GM18519 (cell line): ENCODE measurements around the gene IMP3.
"Not testable (repeated sequence)": the region's sequence is repeated elsewhere in the genome, so short reads cannot be mapped to it uniquely, and the experiment has no call there.

ENCODE experiments used
- ATAC-seq: cut with Tn5 transposase; IDR thresholded peaks from one replicate; pipeline ENCODE4 v1.9.1; 2021; ENCODE audit warnings: mild to moderate bottlenecking, moderate library complexity; ENCODE audit not compliant: unreplicated experiment, low FRiP score

IMP3 gene, protein sequence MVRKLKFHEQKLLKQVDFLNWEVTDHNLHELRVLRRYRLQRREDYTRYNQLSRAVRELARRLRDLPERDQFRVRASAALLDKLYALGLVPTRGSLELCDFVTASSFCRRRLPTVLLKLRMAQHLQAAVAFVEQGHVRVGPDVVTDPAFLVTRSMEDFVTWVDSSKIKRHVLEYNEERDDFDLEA

DNA sequence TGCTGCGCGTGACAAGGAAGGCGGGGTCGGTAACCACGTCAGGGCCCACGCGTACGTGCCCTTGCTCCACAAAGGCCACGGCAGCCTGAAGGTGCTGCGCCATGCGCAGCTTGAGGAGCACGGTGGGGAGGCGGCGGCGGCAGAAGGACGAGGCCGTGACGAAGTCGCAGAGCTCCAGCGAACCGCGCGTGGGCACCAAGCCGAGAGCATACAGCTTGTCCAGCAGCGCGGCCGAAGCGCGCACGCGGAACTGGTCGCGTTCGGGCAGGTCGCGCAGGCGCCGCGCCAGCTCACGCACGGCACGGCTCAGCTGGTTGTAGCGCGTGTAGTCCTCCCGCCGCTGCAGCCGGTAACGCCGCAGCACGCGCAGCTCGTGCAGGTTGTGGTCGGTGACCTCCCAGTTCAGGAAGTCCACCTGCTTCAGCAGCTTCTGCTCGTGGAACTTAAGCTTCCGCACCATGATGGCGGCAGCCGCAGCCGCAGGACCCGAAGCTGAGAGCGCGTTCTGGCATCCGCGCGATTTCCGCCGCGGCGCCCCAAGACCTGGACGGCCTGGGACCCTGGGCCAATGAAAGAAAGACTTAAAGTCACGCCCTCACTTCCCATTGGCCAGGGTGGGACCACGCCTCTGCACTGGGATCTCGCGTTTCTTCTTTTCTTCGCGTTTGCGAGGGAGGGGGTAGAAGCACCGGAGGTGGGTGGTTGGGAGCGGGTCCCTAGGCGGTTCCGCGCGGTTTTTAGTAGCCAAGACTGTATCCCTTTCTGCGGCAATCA is at the start of gene IMP3:
IMP3 (minus strand) TSS at position 516 of the 774 bp plus-strand sequence; CDS start at position 460, 56 bp downstream.
- ATAC-seq = peak; percentile 81

DNA sequence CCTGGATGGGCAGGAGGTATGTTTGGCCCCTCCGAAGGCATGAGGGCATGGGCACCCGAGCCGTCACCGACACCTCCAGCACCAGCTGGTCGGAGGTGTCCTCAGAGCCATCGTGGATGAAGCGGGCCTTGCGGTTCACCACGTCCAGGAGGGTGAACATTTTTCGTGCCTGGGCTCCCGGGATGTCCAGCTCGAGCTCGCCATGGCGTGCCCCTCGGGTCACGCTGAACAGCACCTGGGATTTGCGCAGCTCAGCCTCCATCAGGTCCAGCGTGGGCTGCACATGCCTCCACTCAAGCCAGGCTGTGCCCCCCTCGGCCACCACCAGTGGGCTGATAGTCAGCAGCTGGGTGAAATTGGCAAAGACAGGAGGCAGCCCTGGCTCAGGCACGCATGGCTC is 49.4 kb upstream of the IMP3 start:
- not testable (repeated sequence) for ATAC-seq

DNA sequence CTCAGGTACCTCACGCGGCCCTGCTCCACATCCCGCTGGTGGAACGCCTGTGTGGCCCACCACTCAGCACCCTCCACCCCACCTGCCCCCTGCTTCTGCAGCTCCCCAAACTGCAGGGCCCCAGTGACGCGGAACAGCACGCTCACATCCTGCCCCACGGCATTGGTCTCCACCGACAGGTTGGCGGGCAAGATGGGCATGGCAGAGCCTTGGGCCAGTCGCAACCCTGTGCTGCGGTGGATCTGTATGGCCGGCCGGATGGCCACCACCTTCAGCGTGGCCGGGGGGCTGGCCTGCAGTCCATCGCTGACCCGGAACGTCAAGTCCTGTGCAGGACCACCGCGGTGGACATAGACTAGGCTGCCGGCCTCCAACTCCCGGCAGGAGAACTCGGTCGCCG is 48.8 kb upstream of the IMP3 start:
- ATAC-seq = no peak

DNA sequence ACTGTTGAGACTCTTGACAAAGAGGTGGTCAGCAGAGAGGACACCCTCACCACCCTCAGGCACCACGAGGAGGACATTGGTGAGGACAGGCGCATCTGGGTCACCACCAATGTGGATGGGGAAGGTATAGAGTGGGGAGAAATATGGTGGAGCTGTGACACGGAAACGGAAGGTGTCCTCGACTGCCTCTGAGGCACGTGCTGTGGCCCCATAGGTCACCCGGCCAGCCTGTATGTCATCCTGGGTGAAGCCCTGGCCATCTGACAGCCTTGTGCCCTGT is 48.2 kb upstream of the IMP3 start:
- no peak for ATAC-seq

DNA sequence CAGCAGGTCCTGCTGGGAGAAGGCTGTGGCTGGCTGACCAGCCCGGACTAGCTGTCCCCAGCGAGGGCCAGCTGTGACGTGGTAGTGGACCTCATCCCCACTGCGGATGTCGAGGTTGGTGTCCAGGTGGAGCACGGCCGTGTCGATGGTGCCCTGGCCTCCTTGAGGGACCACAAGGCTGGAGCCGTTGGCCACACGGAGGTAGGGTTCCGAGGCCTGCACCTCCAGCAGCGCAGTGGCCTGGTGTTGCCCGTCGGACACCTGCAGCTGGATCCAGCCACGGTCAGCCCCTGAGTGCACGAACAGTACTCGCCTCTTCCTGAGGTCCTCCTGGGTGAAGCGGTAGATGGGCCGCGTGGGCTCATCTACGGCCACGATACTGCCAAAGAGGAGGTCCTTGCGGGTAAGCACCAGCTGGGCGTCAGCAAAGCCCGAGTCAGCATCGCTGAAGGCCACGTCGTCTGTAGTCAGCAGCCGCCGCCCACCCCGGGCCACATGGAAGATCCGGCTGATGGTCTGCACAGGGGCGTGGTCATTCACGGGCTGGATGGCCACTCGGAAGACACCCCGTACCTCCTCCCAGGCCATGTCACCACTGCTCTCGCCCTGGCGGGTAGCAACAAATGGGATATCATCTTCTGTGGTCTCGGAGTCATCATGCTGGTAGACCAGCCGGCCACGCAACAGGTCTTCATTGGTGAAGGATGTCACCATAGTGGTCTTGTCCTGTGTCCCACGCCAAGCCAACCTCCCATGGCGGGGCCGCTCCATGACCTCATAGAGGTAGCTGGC is 47.7 kb upstream of the IMP3 start:
- ATAC-seq = no peak

DNA sequence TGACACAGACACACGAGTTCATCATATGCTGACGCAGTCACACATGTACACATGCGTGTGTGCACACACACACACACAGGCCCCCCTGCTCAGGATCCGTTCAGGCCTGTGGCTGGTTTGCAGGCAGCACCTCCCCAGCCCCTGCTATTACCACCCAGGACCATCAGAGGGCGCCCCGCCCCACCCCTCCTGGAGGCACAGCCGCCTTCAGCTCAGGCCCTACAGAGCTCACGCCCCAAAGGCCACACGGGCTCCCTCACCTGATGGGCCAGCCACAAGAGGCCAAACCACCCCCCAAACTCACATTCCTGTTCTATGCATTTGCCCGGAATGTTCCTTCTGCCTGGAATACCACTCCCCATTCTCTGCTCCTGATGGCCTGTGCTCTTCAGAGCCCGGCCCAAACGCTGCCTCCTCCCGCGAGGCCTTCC is 46.2 kb upstream of the IMP3 start:
- not testable (repeated sequence) for ATAC-seq

DNA sequence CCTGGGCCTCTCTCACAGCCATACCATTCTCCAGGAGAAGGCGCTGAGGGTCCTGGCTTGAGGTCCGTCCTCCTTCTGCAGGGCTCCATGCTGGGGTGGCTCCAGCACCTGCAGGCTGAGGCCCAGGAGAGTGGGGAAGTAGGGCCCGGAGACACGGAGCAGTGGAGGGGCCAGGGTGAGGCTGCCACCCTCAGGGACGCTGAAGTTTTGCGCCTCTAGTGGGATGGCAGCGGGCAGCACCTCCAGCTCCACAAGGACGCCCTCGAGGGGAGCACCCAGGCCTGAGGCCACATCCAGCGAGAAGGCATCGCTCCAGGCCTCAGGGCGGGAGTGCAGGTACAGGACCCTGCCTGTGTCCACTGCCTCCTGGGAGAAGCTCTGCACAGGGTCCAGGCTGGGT is 45.2 kb upstream of the IMP3 start:
- no peak for ATAC-seq

DNA sequence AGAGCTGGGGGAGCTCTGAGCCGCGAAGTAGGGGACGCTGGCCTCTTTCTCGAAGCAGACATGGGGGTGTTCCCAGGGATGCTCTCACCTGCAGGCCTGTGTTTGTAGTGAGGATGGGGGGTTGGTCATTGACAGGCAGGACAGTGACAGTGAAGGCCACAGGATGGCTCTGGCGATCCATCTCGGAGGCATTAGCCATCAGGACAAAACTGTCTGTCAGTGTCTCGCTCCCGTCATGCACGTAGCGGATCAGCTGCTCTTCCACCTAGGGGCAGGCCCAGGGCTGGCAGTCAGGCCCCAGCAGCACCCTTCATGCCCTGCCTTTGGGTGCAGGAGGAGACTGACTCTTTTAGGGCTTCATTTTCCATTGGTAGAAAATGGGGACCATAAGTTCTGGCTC is 44.6 kb upstream of the IMP3 start:
- no peak for ATAC-seq

DNA sequence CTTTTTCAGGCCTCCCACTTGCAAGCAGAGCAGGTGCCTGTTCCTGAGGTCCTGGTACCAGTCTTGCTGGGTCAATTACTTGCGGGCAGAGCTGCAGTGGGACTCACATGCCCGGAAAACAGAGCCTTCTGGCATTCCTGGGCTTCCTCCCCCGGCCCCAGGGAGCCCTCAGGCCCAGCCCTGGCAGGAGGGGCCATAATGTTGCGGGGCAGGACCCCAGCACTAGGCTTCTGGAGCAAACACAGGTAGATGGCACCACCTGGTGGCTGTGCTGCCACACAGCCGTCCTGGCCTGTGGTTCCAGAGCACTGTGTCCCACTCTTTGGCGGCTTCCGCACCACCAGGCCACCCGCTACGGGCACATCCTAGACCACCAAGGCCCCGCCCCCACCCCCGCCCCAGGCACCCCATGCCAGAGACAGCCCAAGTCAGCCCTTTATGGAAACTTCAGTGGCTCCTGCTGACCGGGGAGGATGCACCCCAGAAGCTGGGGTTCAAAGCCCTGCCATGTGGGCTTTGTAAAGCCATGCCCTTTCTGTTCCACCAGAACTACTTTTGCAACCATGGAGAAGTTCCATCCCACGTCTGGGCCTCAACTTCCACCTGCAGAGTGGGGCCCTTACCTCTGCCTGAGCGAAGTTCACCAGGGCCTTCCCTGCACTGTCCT is 43.8 kb upstream of the IMP3 start:
- ATAC-seq = not testable (repeated sequence)

DNA sequence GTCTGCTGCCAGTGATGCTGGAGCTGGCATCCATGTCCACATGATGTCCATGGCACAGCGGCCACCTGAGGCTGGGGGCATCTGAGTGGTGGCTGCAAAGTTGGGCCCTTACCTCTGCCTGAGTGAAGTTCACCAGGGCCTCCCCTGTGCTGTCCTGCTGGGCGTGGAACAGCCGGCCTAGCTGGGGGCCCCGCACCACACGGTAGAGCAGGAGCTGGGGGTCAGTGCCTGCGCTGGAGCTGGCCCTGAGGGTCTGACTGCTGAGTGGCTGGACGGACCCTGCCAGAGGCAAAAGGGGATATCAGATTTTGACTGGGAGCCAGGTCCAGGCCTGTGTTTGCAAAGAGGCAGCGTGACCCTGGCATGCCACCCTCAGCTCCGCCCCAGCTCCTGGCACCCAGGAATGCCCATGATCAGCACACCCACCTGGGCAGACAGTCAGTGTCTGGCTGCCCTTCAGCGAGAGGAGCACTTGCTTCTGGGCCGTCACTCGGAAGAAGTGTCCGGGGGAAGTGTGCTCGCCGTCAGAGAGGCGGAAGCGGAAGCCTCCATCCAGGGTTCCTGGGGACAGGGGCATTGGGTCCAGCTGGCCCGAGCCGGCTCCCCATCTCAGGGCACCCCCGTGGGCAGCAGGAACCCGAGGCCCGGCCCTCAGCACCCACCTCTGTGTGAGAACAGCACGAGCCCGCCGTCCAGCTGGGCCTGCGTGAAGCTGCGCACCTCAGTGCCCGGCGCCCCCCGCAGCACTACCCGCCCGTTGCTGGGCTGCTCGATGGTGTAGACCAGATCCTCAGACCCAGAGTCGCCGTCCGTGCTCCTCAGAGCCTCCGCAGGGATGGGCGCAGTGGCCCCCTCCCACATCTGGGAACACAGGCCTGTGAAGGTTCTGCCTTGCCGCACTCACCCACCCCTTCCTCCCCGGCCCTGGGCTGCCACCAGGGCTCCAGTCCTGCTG is 42.4 kb upstream of the IMP3 start:
- ATAC-seq = no peak

DNA sequence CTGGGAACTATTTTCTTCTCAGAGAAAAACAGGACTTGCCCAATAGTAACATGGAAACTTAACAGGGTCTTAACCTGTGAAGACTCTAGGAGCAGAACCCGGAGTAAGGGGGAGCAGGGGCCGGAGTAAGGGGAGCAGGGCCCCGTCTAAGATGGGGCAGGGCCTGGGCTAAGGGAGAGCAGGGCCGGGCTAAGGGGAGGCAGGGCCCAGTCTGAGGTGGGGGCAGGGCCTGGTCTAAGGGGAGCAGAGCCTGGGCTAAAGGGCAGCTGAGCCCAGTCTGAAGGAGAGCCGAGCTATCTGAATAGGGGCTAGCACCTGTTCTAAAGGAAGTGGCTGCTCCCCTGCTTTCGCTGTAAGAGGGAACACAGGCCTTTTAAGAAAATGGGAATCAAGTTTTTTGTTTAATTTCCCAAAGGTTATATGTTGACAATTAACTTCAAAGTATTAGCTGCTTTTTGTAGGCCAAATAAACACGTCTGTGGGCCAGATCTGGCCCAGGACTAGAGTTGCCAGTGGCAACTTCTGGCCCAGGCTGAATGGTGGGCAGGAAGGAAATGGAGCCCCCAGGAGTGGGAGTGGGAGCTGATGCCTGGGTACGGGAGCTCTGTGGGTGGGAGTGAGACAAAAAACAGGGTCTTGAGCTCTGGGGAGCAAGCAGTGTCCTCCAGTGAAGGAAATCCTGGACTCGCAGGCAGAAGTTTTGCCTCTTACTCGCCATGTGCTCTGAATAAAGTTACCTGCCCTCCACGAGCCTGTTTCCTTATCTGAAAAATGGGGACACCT is 40.2 kb upstream of the IMP3 start:
- ATAC-seq = no peak

DNA sequence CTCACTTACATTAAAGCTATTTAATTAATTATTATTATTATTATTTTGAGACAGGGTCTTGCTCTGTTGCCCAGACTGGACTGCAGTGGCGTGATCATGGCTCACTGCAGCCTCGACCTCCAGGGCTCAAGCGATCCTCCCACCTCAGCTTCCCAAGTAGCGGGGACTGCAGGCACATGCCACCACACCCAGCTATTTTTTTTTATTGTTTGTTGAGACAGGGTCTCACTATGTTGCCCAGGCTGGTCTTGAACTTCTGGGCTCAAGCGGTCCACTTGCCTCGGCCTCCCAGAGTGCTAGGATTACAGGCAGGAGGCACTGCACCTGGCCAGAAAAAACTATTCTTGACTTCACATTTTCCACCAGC is 38.3 kb upstream of the IMP3 start:
- ATAC-seq = not testable (repeated sequence)

DNA sequence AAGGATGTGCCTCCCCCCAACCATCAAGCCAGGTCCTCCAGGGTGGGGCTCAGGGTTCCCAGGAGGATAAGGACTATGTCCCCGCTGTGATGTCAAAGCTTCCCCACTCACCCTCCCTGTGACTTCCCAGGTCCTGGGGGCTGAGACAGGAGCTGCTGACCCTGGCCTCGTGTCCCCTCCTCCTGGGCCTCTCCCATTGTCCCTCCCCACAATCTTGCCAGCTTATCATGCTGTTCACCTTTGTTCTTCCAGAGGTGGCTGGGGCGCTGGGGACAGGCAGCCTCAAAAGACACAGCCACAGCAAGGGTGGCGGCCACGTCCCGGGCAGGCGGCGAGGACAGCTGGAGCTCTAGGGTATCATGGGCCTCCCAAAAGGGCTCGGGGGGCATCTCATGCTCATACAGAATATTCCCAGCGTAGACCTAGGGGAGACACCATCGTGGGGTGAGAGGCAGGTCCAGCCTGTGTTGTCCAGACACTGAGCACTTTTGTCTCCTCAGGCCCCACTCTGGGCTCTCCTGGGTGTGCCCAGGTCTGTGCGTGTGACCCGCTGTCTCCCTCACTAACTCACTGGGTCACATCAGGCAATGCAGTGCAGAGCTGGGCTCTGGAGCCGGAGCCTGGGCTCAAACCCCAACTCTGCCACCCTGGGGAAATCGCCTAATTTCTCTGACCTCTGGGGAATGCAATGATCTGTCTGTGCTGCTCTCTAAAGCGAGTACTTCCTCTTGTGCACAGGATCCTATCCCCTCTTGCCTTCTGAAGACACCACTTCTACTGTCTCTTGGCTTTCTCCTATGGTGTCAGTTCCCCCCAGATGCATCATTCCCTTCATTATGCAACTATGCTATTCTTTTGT is 37.7 kb upstream of the IMP3 start:
- no peak for ATAC-seq

DNA sequence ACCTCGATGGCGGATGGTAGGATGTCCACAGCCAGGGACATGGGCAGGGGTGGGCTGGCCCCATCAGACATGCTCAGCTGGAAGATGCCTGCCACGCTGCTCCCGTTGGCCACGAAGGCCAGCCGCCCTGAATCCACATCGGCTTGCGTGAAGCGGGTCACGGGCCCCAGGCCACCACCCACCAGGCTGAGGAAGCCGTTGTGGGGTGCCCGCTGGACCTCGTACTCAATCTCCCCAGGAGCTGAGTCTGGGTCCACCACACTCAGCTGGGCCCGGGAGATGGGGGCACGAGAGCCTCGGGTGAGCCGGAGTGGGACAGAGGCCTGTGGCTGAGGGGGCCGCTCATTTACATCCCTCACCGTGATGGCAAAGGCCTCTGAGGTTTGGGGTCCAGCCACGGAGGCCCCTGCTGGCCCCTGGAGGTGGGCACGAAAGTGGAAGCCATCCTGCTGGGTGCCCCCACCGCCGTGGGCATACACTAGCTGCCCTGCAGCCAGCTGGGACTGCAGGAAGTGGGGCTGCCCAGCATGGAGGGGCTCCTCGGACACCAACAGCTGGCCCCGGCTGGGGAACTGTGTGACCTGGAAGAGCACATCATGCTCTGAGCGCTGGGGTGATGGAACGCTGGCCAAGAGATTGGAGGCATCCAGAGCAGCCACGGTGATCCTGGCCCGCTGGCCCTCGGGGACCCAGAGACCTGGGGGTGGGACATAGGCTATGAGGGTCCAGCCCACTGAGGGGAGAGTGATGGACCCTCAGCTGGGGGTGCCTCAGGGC is 36.9 kb upstream of the IMP3 start:
- ATAC-seq = no peak

DNA sequence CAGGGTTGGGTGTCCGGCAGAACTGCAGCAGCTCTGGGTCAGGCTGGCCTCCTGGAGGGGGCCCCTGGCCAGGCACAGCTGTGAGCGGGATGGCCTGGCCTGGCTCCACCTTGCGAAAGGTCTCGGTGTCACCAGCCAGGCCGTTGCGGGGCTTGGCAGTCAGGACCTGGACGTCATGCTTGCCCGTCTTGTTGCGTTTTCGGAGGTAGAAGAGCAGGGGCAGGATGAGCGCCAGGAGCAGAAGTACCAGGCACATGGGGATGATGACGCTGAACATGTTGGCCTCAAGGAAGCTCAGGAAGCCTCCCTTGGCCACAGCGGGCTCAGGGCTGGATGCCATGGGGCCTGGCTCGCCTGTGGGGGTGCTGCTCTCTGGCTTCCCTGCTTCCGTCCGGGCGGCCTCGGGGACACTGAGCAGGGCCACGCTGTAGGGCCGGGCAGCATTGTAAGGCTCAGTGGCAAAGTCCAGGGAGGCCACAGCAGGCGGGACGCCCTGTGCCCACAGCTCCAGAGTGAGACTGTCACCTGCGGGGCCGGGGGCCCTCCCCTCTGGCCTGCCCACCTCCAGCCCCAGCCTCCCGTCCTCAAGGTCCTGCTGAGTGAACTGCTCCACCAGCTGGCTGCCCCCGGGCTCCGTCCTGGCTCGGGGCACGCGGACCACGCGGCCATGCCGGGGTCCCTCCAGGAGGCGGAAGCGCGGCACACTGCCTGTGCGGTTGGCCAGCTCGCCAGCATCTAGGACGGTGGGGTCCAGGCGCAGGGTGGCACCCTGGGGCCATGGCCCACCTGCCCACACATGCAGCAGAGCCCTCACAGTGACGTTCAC is 35.8 kb upstream of the IMP3 start:
- ATAC-seq = no peak

DNA sequence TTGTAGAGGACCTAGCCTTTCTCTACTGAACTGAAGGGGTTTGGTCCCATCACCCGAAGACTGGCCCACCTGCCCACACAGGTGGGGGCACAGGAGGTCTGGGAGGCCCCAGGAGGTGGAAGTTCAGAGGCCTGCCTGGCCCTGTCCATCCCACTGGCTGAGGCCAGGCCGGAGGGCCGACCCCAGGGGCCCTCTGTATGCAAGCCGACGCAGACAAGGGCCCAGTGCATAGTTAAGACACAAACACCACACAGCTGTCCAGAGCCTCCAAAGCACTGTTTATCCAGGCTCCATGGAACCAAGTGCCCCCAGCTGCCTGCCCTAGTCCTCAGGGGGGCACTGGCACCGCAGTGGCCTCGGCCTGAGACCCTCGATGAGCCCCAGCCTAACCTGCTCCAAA is 34.3 kb upstream of the IMP3 start:
- no peak for ATAC-seq
